SK-N-SH treated with all-trans-retinoic acid at 6 μM for 48 hours (cell line): ENCODE results near the gene FAM83D.

Experiments used
- ATAC-seq: fragments of 200-7000 bp; cut with Tn5 transposase; 3 replicates; pipeline ENCODE4 v1.9.1; 2020; ENCODE audit warnings: mild to moderate bottlenecking, moderate library complexity
- ARNTL ChIP-seq: fragments of 450-650 bp; formaldehyde crosslinking; IDR thresholded peaks from 2 replicates; pipeline ENCODE4 v1.5.0; 2020; ENCODE audit warnings: low read depth, mild to moderate bottlenecking, moderate library complexity, borderline replicate concordance
- BACH2 ChIP-seq: fragments of 250-450 bp; sonication (Bioruptor Pico); IDR thresholded peaks from 2 replicates; pipeline ENCODE4 v1.9.0; 2021; ENCODE audit warnings: mild to moderate bottlenecking, borderline replicate concordance
- CREB5 ChIP-seq: fragments of 250-450 bp; sonication (Bioruptor Pico); IDR thresholded peaks from 2 replicates; pipeline ENCODE4 v1.5.1; 2020; ENCODE audit warnings: low read depth, mild to moderate bottlenecking, moderate library complexity
- GLIS3 ChIP-seq: fragments of 250-450 bp; sonication (Bioruptor Pico); IDR thresholded peaks from 2 replicates; pipeline ENCODE4 v1.5.0; 2020; ENCODE audit warnings: mild to moderate bottlenecking, moderate library complexity
- ISL1 ChIP-seq: fragments of 250-450 bp; sonication (Bioruptor Pico); IDR thresholded peaks from 2 replicates; pipeline ENCODE4 v2.1.2; 2022; ENCODE audit warnings: mild to moderate bottlenecking, moderate library complexity
- PATZ1 ChIP-seq: fragments of 250-450 bp; sonication (Bioruptor Pico); IDR thresholded peaks from 2 replicates; pipeline ENCODE4 v1.8.0; 2020; ENCODE audit warnings: mild to moderate bottlenecking, moderate library complexity, borderline replicate concordance
- POU6F1 ChIP-seq: fragments of 250-450 bp; sonication (Bioruptor Pico); IDR thresholded peaks from 2 replicates; pipeline ENCODE4 v1.8.0; 2021; ENCODE audit warnings: low read depth, mild to moderate bottlenecking, moderate library complexity, borderline replicate concordance
- PPARA ChIP-seq: fragments of 250-450 bp; sonication (Bioruptor Pico); IDR thresholded peaks from 2 replicates; pipeline ENCODE4 v1.5.0; 2020; ENCODE audit warnings: mild to moderate bottlenecking, borderline replicate concordance
- RARB ChIP-seq: fragments of 250-450 bp; sonication (Bioruptor Pico); IDR thresholded peaks from 2 replicates; pipeline ENCODE4 v1.8.0; 2021; ENCODE audit warnings: mild to moderate bottlenecking, moderate library complexity
- SNAI2 ChIP-seq: fragments of 250-450 bp; sonication (Bioruptor Pico); IDR thresholded peaks from 2 replicates; pipeline ENCODE4 v1.5.0; 2020; ENCODE audit warnings: mild to moderate bottlenecking, moderate library complexity
- TCF4 ChIP-seq: fragments of 250-450 bp; sonication (Bioruptor Pico); IDR thresholded peaks from 2 replicates; pipeline ENCODE4 v1.8.0; 2021; ENCODE audit warnings: mild to moderate bottlenecking, moderate library complexity, borderline replicate concordance
- ZC3H10 ChIP-seq: fragments of 250-450 bp; sonication (Bioruptor Pico); IDR thresholded peaks from 2 replicates; pipeline ENCODE4 v1.5.1; 2021; ENCODE audit warnings: mild to moderate bottlenecking, moderate library complexity
- ZFP3 ChIP-seq: fragments of 250-450 bp; sonication (Bioruptor Pico); IDR thresholded peaks from 2 replicates; pipeline ENCODE4 v1.5.0; 2020; ENCODE audit warnings: mild to moderate bottlenecking, moderate library complexity
- ZFP30 ChIP-seq: fragments of 450-650 bp; formaldehyde crosslinking; IDR thresholded peaks from 2 replicates; pipeline ENCODE4 v1.5.0; 2022; ENCODE audit warnings: mild to moderate bottlenecking, moderate library complexity
- ZNF565 ChIP-seq: fragments of 450-650 bp; formaldehyde crosslinking; conservative IDR thresholded peaks from 2 replicates; pipeline ENCODE4 v1.5.0; 2020; ENCODE audit warnings: low read depth, mild to moderate bottlenecking, moderate library complexity
- ZNF70 ChIP-seq: fragments of 450-650 bp; formaldehyde crosslinking; IDR thresholded peaks from 2 replicates; pipeline ENCODE4 v1.5.0; 2020; ENCODE audit warnings: mild to moderate bottlenecking, moderate library complexity
- ZNF8 ChIP-seq: fragments of 450-650 bp; formaldehyde crosslinking; IDR thresholded peaks from 2 replicates; pipeline ENCODE4 v1.5.0; 2020; ENCODE audit warnings: mild to moderate bottlenecking, moderate library complexity
- TF ChIP-seq, protein P1 (sequence below): fragments of 250-450 bp; sonication (Bioruptor Pico); IDR thresholded peaks from 2 replicates; pipeline ENCODE4 v1.5.1; 2021; ENCODE audit warnings: mild to moderate bottlenecking, moderate library complexity
- TF ChIP-seq, protein P2 (sequence below): fragments of 250-450 bp; sonication (Bioruptor Pico); IDR thresholded peaks from 2 replicates; pipeline ENCODE4 v1.5.0; 2020; ENCODE audit warnings: mild to moderate bottlenecking, moderate library complexity

The FAM83D gene

GRCh38 chr20:38903335-38903734 is 22.9 kb upstream of the FAM83D start:
- ATAC-seq: no peak
- TF ChIP-seq RARB (CRISPR knock-in tag) (no peak), ZNF8 (CRISPR knock-in tag) (no peak), TCF4 (CRISPR knock-in tag) (no peak), ZFP30 (no peak), ISL1 (no peak), SNAI2 (CRISPR knock-in tag) (no peak)
- TF ChIP-seq, protein P1, sequence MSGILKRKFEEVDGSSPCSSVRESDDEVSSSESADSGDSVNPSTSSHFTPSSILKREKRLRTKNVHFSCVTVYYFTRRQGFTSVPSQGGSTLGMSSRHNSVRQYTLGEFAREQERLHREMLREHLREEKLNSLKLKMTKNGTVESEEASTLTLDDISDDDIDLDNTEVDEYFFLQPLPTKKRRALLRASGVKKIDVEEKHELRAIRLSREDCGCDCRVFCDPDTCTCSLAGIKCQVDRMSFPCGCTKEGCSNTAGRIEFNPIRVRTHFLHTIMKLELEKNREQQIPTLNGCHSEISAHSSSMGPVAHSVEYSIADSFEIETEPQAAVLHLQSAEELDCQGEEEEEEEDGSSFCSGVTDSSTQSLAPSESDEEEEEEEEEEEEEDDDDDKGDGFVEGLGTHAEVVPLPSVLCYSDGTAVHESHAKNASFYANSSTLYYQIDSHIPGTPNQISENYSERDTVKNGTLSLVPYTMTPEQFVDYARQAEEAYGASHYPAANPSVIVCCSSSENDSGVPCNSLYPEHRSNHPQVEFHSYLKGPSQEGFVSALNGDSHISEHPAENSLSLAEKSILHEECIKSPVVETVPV: no peak
- TF ChIP-seq, all 23 proteins: peak for 0

DNA sequence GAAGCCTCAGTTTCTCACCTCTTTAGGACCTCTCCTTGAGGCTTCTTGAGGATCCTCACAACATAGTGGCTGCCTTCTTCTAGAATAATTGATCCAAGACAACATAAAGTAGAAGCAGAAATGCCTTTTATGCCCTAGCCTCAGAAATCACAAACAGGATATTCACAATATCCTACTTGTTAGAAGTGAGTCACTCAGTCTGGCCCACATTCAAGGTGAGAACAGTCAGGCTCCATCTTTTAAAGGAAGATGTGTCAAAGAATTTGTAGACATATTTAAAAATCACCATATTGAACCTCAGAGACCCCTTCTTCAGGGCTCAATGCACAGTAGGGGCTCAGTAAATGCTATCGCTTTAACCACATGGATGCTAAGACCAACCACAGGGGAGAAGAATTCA is 20.8 kb upstream of the FAM83D start:
- ATAC-seq: no peak
- TF ChIP-seq PATZ1 (CRISPR knock-in tag): no peak
- TF ChIP-seq GLIS3: no peak

GRCh38 chr20:38907918-38908677 is 18.1 kb upstream of the FAM83D start:
- TF ChIP-seq BACH2 (CRISPR knock-in tag) (no peak), ZC3H10 (no peak), ZFP3 (CRISPR knock-in tag) (no peak), PPARA (CRISPR knock-in tag) (no peak), PATZ1 (CRISPR knock-in tag) (no peak), POU6F1 (no peak), ZNF70 (no peak), GLIS3 (no peak), ZFP30 (no peak), ZNF565 (CRISPR knock-in tag) (no peak), ISL1 (no peak), ARNTL (CRISPR knock-in tag) (no peak), ZNF8 (CRISPR knock-in tag) (no peak), CREB5 (CRISPR knock-in tag) (no peak)
- TF ChIP-seq, protein P2, sequence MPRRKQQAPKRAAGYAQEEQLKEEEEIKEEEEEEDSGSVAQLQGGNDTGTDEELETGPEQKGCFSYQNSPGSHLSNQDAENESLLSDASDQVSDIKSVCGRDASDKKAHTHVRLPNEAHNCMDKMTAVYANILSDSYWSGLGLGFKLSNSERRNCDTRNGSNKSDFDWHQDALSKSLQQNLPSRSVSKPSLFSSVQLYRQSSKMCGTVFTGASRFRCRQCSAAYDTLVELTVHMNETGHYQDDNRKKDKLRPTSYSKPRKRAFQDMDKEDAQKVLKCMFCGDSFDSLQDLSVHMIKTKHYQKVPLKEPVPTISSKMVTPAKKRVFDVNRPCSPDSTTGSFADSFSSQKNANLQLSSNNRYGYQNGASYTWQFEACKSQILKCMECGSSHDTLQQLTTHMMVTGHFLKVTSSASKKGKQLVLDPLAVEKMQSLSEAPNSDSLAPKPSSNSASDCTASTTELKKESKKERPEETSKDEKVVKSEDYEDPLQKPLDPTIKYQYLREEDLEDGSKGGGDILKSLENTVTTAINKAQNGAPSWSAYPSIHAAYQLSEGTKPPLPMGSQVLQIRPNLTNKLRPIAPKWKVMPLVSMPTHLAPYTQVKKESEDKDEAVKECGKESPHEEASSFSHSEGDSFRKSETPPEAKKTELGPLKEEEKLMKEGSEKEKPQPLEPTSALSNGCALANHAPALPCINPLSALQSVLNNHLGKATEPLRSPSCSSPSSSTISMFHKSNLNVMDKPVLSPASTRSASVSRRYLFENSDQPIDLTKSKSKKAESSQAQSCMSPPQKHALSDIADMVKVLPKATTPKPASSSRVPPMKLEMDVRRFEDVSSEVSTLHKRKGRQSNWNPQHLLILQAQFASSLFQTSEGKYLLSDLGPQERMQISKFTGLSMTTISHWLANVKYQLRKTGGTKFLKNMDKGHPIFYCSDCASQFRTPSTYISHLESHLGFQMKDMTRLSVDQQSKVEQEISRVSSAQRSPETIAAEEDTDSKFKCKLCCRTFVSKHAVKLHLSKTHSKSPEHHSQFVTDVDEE (CRISPR knock-in tag): no peak
- TF ChIP-seq, protein P1: no peak

More at GRCh38 chr20:38907918-38908677, 18.1 kb upstream of the FAM83D start:
- no peak for ATAC-seq
